Subcutaneous adipose tissue (tissue), 4 donors: Measurements from ENCODE around the gene FEV. TPM values are rescaled to one million over a fixed set of nuclear protein-coding genes. Genes with fewer than 3 reads are reported as not detected.

Source experiments
- total RNA-seq, 4 donors: library from RNA; depleted of rRNA; stranded (reverse); fragments of >200 nt; gene quantifications; one replicate each; pipeline ENCODE4 v1.1.0, GENCODE V29; 2016
- TF ChIP-seq, protein P1 (sequence below): fragments of 450-650 bp; IDR thresholded peaks from one replicate; pipeline ENCODE4 v1.5.1; 2016; ENCODE audit warnings: low read depth, mild to moderate bottlenecking, control low read depth, antibody characterized with exemption, moderate library complexity

The FEV gene
- total RNA-seq, 4 donors from 2014 or later = not detected

DNA sequence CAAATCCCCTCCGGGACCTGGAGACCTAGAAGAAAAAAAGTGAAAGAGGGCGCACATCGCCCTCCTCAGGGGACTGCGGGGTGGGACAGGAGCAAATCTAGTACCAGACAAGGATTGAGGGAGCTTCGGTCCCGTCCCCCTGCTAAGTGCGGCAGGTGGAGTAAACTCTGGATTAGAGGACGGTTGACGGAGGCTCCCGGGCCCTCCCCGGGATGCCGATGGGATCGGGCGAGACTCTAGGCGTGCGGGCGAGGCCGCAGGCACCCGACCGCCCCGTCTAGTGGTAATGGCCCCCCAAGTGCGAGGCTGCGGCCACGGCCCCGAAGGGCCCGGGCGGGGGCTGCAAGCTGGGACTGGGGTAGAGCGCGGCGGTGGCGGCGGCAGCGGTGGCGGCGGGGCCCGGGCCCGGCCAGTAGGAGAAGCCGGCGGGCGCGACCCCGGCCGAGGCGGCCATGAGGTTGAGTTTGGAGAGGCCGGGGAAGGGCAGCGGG is 3.5 kb downstream of the FEV start:
- TF ChIP-seq, protein P1, sequence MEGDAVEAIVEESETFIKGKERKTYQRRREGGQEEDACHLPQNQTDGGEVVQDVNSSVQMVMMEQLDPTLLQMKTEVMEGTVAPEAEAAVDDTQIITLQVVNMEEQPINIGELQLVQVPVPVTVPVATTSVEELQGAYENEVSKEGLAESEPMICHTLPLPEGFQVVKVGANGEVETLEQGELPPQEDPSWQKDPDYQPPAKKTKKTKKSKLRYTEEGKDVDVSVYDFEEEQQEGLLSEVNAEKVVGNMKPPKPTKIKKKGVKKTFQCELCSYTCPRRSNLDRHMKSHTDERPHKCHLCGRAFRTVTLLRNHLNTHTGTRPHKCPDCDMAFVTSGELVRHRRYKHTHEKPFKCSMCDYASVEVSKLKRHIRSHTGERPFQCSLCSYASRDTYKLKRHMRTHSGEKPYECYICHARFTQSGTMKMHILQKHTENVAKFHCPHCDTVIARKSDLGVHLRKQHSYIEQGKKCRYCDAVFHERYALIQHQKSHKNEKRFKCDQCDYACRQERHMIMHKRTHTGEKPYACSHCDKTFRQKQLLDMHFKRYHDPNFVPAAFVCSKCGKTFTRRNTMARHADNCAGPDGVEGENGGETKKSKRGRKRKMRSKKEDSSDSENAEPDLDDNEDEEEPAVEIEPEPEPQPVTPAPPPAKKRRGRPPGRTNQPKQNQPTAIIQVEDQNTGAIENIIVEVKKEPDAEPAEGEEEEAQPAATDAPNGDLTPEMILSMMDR = no peak

DNA sequence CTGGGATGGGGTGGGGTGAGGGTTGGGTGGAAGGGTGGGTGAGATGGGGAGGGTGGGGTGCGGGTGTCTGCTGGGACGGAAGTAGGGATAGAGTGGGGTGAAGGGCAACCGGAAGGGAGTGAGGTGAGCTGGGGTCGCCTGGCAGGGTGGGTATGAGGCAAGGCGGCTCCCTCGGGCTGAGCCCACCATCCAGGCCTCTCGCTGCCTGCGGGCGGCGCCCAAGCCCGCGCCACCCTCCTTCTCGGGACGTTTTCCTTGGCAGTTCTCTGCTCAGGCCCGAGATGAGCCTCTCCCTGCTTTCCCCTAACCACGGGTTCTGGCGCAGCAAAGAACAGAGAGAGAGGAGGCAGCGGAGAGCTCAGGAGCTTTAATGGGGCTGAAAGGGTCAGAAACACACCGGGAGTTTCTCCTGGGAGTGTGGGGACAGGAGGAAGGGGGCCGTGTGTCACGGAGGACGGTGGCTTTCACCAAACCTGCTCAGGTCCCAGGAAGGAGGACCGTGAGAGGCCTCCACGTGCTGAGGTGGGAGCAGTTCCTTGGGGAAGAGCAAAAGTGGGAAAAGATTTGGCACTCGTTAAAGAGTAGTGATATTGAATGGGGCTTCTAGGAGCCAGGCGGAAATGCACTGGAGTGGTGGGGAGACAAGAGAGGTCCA is 4.1 kb downstream of the FEV start:
- TF ChIP-seq, protein P1 = no peak

- TF ChIP-seq, protein P1 = no peak
Measured at GRCh38 chr2:218979846-218980734, 4.9 kb downstream of the FEV start.

DNA sequence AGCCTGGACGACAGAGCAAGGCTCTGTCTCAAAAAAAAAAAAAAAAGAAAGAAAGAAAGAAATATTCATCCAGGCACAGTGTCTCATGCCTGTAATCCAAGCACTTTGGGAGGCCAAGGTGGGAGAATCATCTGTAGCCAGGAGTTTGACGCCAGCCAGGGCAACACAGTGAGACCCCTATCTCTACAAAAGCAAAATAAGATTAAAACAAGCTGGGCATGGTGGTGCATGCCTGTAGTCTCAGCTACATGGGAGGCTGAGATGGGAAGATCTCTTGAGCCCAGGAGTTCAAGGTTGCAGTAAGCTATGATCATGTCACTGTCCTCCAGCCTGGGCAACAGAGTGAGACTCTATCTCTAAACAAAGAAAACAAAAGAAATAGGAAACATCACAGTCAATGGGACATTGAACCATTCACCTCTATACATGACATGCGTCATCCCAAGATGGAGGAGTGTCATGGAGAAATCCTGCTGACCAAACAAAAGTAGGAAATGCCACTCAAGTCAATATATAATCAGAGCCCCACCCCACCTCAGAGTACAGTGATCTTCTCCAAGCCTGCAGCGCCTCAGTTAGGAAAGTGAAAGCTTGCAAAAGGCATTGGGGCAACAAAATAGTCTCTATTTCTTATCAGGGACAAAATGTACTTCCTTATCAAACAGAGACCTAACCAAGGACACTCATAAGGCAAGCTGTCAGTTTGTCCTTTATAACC is 9.8 kb downstream of the FEV start:
- TF ChIP-seq, protein P1 = no peak

- TF ChIP-seq, protein P1 = no peak
Measured at GRCh38 chr2:218970894-218971293, 14.1 kb downstream of the FEV start.

DNA sequence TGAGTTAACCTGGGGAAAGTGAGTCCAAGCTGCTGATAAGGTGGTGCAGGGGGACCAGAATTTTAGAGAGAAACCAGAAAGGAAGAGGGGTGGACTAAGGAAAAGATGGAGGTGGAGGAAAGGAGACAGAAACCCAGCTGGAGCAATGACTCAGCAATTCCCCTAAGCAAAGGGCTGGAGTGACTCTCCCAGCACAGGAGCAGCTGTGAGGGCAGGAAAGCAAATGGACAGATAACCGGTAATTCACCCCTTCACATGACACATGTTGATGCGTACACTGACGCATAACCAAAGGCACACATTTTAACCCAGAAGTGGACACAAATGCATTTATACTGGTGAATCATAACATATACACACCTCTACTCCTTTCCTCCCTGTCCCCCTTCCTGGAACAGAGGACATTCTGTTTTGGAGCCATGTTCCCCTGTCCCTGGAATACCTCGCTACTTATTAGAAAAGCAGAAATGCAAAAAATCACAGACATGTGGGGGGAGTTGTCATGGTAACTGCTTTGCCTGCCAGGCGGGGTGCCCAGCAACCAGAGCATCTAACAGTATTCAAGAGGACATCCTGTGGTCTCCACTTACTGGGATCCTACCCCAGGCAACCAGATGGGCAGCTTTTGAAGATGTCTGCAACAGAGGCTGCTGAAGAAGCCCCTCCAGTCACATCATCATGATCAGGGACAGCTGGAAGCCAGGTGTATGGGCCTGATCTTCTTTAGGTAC is 20.8 kb downstream of the FEV start:
- TF ChIP-seq, protein P1 = no peak
